Keratinocyte (primary cell): ENCODE data around the gene PACS2.

ENCODE experiments used
- EZH2 ChIP-seq: IDR thresholded peaks from one replicate; pipeline ENCODE4 v1.6.1; 2012; ENCODE audit warnings: inconsistent platforms, mild to moderate bottlenecking, low read length, moderate library complexity
- TF ChIP-seq, protein P1 (sequence below), 3 experiments: IDR thresholded peaks in 1 of 3; conservative IDR thresholded peaks in 1 of 3; optimal IDR thresholded peaks in 1 of 3; 2 replicates in 2 of 3; 3 replicates in 1 of 3; pipeline versions ENCODE3 to v1.5.1; 2011; ENCODE audit warnings: low read length in 3 of 3, mild to moderate bottlenecking in 3 of 3, moderate library complexity in 2 of 3, control low read depth in 1 of 3, inconsistent platforms in 1 of 3; ENCODE audit not compliant: insufficient read depth in 2 of 3; ENCODE audit errors: extremely low read depth in 1 of 3

DNA sequence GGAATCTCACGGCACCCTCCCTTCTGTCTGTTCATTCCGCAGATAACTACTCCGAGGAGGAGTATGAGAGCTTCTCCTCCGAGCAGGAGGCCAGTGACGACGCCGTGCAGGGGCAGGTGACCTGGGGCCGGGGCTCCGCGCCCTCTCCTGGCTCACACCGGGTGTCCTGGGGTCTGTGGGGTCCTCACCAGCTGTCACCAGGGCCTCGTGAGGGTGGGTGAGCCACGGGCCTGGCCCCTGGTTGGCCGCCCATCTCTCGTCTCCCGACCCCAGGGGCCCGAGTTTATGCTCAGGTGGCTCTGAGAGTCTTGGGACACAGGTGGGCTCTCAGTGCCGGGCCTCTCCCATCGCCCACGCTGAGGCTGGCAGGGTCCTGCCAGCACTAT is 53.5 kb downstream of the PACS2 start:
- TF ChIP-seq, protein P1, sequence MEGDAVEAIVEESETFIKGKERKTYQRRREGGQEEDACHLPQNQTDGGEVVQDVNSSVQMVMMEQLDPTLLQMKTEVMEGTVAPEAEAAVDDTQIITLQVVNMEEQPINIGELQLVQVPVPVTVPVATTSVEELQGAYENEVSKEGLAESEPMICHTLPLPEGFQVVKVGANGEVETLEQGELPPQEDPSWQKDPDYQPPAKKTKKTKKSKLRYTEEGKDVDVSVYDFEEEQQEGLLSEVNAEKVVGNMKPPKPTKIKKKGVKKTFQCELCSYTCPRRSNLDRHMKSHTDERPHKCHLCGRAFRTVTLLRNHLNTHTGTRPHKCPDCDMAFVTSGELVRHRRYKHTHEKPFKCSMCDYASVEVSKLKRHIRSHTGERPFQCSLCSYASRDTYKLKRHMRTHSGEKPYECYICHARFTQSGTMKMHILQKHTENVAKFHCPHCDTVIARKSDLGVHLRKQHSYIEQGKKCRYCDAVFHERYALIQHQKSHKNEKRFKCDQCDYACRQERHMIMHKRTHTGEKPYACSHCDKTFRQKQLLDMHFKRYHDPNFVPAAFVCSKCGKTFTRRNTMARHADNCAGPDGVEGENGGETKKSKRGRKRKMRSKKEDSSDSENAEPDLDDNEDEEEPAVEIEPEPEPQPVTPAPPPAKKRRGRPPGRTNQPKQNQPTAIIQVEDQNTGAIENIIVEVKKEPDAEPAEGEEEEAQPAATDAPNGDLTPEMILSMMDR (optimal IDR thresholded peaks at IDR 0.05 in 1 of 3, IDR thresholded peaks at IDR 0.05 in 1 of 3, conservative IDR thresholded peaks at IDR 0.05 in 1 of 3; ENCODE audit: extremely low read depth in 1 of 3, insufficient read depth in 2 of 3, low read length in 3 of 3) = no peak
- TF ChIP-seq EZH2 = no peak
